PC-3 (cell line): ENCODE results near the gene NT5DC1.

ENCODE experiments used
- CTCF ChIP-seq: fragments of 300-600 bp; sonication (generic); conservative IDR thresholded peaks from 2 replicates; pipeline ENCODE4 v1.5.1; 2017; ENCODE audit warnings: antibody characterized with exemption, low read depth, mild to moderate bottlenecking, low read length
- EZH2 ChIP-seq: fragments of 300-600 bp; sonication (generic); IDR thresholded peaks from one replicate; pipeline ENCODE4 v1.6.1; 2017; ENCODE audit warnings: antibody characterized with exemption, mild to moderate bottlenecking, low read length; ENCODE audit not compliant: unreplicated experiment

DNA sequence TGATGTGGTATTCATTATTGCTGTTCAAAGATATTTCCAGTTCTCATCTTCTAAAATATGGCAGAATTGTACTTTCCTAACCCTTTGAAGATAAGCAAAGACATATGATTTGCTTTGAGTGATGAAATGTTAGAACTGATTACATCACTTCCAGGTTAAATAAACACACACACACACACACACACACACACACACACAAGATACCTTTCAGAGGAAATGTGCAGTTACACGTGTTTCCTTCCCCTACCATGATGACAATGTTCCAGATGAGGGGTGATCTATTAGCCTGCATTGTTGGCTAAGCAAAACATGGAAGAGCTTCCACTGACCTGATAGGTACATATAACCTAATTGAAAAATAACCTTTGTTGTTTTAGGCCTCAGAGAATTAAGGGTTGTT, 28.3 kb upstream of the NT5DC1 start:
- TF ChIP-seq CTCF (no peak), EZH2 (no peak)
